ENCODE results near the gene NEUROD1. TPM values are rescaled to one million over a fixed set of nuclear protein-coding genes. Genes with fewer than 3 reads are reported as not detected.

Gene NEUROD1
- total RNA-seq, 1 donor from 2014 or later: not detected

DNA sequence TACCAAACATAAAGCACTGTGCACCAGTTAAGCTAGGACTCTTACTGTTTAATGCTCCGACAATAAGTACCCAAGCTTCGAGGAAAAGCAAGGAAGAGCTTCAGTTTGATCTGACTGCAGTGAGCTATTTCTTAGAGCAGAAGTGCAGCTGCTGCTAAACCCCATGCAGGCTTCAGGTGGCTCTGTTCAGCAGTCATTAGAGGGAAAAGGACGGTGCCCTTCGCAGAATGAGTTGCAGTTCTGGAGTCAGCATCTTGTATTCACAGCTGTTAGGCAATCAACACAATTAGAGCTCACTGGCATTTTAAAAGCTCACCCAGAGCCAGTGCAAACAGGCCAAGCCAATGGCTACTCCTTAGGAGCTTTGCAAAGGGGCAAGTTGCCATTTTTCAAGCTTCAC lies 21.9 kb downstream of the NEUROD1 start:
- H3K4me3 ChIP-seq: no peak overlapping the region
- intact Hi-C loops (cut with DNase I): no loop called here
- no peak for DNase-seq (ENCODE audit: extremely low spot score in 2 of 2)
- TF ChIP-seq POLR2AphosphoS5 (IDR thresholded peaks at IDR 0.05; ENCODE audit: insufficient read depth in 1 of 2, low read depth in 1 of 2) (no peak), POLR2A (IDR thresholded peaks at IDR 0.05) (no peak)
- TF ChIP-seq, protein P1, sequence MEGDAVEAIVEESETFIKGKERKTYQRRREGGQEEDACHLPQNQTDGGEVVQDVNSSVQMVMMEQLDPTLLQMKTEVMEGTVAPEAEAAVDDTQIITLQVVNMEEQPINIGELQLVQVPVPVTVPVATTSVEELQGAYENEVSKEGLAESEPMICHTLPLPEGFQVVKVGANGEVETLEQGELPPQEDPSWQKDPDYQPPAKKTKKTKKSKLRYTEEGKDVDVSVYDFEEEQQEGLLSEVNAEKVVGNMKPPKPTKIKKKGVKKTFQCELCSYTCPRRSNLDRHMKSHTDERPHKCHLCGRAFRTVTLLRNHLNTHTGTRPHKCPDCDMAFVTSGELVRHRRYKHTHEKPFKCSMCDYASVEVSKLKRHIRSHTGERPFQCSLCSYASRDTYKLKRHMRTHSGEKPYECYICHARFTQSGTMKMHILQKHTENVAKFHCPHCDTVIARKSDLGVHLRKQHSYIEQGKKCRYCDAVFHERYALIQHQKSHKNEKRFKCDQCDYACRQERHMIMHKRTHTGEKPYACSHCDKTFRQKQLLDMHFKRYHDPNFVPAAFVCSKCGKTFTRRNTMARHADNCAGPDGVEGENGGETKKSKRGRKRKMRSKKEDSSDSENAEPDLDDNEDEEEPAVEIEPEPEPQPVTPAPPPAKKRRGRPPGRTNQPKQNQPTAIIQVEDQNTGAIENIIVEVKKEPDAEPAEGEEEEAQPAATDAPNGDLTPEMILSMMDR (IDR thresholded peaks at IDR 0.05): no peak
- H3K27ac ChIP-seq: no peak overlapping the region
- peaks cover 12% of the 10 kb centered on the region for H3K4me1 ChIP-seq
- H3K36me3 ChIP-seq: no peaks in the 10 kb centered on the region
- H3K27me3 ChIP-seq: no peaks in the 10 kb centered on the region
- H3K9me3 ChIP-seq: no peaks in the 10 kb centered on the region

DNA sequence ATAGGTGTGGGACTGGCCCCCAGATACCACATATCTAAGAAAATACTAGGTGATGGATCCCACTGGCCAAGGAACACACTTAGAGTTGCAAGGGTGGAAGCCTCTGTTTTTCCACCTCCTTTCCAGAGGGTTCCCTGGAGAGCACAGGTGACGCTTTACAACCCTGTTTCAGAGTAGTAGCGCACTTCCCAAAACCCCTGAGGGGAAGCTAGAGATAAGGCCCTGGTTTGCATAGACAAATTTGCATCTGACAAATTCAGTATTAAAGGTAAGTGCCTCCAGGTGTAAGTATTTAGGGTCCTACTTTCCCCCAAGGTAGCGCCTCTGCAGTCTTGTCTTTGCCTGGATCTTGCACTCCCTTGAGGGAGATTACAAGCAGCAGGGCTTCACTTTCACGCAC lies 22.9 kb downstream of the NEUROD1 start:
- intact Hi-C loops (cut with DNase I): no loop called here
- Histone ChIP-seq H3K36me3 (no peaks in the 10 kb centered on the region), H3K9me3 (no peaks in the 10 kb centered on the region), H3K4me1 (peaks cover 12% of the 10 kb centered on the region), H3K27me3 (no peaks in the 10 kb centered on the region), H3K4me3 (peak overlapping the region; percentile 49 to 63), H3K27ac (no peak overlapping the region)
- no peak for TF ChIP-seq POLR2A (IDR thresholded peaks at IDR 0.05)
- TF ChIP-seq, protein P1 (IDR thresholded peaks at IDR 0.05): no peak
- TF ChIP-seq POLR2AphosphoS5 (IDR thresholded peaks at IDR 0.05; ENCODE audit: insufficient read depth in 1 of 2, low read depth in 1 of 2): no peak
- no peak for DNase-seq (ENCODE audit: extremely low spot score in 2 of 2)

DNA sequence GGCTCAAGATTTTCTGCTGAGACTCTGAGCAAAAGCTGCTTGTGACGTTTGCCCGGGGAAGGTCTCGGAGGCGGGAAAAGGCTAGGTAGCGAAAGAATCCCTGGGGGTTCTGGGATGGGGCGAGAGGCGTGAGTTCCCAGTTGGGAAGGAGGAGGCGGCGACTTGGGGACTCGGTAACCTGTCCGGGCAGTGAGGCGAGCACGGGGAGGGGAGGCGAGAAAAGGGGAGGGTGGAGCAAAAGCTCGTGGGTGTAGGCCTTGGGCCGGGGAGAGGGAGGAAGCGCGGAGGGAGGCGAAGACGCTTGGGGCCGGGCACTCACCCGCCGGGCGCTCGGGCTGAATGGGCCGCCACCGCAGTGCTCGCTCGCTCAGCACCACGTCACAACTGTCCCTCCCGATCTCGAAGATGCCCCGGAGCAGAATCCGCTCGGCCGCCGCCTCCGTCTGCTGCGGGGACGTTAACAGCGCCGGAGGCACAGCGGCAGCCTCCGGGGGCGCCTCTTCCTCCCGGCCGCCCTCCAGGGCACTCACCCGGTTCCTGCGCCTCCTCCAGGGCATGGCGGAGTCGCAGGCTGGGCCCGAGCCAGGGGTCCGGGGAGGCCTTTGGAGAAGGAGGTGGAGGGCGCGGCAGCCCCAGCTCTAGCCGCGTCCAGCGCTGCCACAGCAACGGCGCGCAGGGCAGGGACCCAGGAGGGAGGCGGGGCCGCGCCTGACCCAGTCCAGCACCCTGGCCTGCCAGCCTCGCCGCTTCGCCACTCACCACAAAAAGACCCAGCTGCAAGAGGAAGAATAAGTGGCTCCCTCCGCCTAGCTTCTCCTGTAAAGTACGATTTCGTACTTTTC lies 23.6 kb downstream of the NEUROD1 start, which contains the start of gene CERKL:
TSS of gene CERKL (minus strand) at position 656 of the 842 bp plus-strand sequence. CDS start at position 557, 99 bp downstream.
- H3K9me3 ChIP-seq: no peaks in the 10 kb centered on the region
- H3K4me3 ChIP-seq: peak within 1 kb of the TSS; percentile 49 to 63
- intact Hi-C loops (cut with DNase I): no loop called here
- H3K4me1 ChIP-seq: peaks cover 12% of the 10 kb centered on the region
- DNase-seq (ENCODE audit: extremely low spot score in 2 of 2): no peak
- H3K36me3 ChIP-seq: no peaks in the 10 kb centered on the region
- H3K27ac ChIP-seq: no peak within 1 kb of the TSS
- H3K27me3 ChIP-seq: no peaks in the 10 kb centered on the region
- no peak for TF ChIP-seq POLR2A (IDR thresholded peaks at IDR 0.05)
- TF ChIP-seq POLR2AphosphoS5 (IDR thresholded peaks at IDR 0.05; ENCODE audit: insufficient read depth in 1 of 2, low read depth in 1 of 2): no peak
- TF ChIP-seq, protein P1 (IDR thresholded peaks at IDR 0.05): no peak

DNA sequence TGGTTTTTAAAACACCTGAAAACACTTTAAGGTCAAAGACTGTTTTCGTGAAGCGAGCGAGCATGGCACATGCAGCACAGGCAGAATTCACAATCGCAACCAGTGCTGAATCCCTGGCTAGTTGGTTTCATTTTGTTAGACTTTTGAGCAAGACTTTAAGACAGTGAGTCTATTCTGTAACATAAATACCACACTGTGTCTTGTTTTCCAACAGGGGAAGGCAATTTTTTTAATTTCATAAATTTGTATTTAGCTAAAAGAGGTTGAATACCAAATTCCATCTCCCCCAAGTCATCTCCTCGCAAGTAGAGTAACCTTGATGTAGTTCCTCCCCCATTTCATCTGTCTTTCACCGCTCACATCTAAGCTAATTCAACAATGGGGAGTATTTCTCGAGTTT lies 24.8 kb downstream of the NEUROD1 start:
- no peak for DNase-seq (ENCODE audit: extremely low spot score in 2 of 2)
- Histone ChIP-seq H3K4me1 (peaks cover 12% of the 10 kb centered on the region), H3K27me3 (no peaks in the 10 kb centered on the region), H3K27ac (no peak overlapping the region), H3K4me3 (no peak overlapping the region), H3K9me3 (no peaks in the 10 kb centered on the region), H3K36me3 (no peaks in the 10 kb centered on the region)
- TF ChIP-seq POLR2A (IDR thresholded peaks at IDR 0.05) (no peak), POLR2AphosphoS5 (IDR thresholded peaks at IDR 0.05; ENCODE audit: insufficient read depth in 1 of 2, low read depth in 1 of 2) (no peak)
- TF ChIP-seq, protein P1 (IDR thresholded peaks at IDR 0.05): no peak
- intact Hi-C loops (cut with DNase I): no loop called here

DNA sequence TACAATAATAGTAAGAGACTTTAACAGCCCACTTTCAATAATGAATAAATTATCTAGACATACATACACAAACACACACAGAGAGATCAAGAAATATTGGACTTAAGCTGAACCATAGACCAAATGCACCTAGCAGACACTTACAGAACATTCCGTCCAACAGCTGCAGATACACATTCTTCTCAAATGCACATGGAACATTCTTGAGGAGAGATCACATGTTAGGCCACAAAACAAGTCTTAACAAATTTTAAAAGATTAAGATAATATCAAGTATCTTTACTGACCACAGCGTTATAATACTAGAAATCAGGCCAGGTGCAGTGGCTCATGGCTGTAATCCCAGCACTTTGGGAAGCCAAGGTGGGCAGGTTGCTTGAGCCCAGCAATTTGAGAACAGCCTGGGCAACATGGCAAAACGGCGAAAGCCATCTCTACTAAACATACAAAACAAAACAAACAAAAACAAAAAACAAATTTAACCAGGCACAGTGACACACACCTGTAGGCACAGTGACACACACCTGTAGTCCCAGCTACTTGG lies 30.8 kb downstream of the NEUROD1 start:
- DNase-seq (ENCODE audit: extremely low spot score in 2 of 2): no peak
- H3K27ac ChIP-seq: no peak overlapping the region
- H3K9me3 ChIP-seq: no peaks in the 10 kb centered on the region
- TF ChIP-seq POLR2AphosphoS5 (IDR thresholded peaks at IDR 0.05; ENCODE audit: insufficient read depth in 1 of 2, low read depth in 1 of 2): no peak
- no peak for TF ChIP-seq POLR2A (IDR thresholded peaks at IDR 0.05)
- TF ChIP-seq, protein P1 (IDR thresholded peaks at IDR 0.05): no peak
- H3K36me3 ChIP-seq: no peaks in the 10 kb centered on the region
- H3K27me3 ChIP-seq: no peaks in the 10 kb centered on the region
- intact Hi-C loops (cut with DNase I): no loop called here
- H3K4me1 ChIP-seq: no peaks in the 10 kb centered on the region
- no peak overlapping the region for H3K4me3 ChIP-seq

Measured in vagina (tissue), 2 donors.